ENCODE results near the gene RNASE13.
"Not testable (repeated sequence)": the region's sequence is repeated elsewhere in the genome, so short reads cannot be mapped to it uniquely, and the experiment has no call there.

Gene RNASE13

DNA sequence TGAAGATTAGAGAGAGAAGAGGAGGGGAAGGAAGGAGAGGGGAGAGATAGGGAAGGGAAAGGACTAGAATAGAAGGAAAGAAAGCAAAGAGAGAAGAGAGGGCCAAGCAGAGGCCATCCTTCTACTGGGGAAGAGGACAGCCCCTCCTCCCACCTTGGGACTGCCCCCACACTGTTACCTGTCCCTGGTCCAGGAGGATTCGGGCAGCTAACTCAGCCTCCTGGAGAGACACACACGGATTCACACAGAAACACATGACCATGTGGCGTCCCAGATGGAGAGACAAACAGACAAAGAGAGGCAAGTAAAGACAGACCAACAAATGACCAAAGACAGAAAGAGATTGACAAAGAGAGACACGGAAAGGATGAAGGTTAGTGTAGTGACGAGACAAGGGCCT is 11.9 kb downstream of the RNASE13 start:
- DNase-seq (ENCODE audit: low read depth) = no peak

DNA sequence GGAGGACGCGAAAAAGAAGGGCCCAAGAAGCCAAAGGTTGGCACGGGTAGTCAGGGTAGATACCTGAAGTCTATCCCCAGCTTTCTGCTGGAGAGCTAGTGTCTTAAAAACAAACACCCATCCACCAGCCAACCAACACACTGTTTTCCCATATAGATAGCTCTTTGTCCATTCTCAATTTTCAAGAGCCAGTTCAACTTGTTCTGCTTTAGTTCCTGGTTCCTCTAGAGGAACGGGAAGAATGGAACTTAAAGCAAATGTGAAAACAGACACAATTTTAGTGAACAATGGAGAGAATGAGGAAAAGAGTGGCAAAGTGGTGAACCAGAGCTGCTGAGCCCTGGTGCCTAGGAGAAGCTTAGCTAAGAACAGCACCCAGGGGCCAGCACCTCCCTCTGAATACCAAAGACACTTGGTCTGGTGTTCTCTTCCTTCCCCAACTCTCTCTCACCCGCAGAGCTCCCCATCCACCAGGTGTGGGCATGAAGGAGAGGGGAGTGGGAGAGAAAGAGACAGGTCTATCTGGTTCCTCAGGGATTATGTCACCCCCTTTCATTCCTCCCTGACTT is 13.5 kb downstream of the RNASE13 start:
- DNase-seq (ENCODE audit: low read depth) = no peak

DNA sequence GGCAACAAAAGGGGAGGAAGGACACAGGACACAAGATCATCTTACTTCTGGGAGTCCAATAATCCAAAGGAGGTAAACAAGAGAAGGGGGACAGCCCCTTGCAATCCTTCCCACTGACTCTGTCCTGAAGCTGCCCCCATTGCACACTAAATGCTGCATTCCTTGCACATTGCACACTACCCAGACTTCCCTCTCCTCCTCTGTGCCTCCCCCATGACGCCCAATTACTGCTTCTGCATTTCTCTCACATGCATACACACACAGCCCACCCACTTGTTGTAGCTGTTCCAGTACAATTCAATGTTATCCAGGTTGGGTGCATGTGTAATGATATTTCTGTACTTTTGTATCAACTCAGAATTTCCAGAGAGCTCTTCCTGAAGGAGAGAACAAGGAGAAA is 15.2 kb downstream of the RNASE13 start:
- no peak for DNase-seq (ENCODE audit: low read depth)

DNA sequence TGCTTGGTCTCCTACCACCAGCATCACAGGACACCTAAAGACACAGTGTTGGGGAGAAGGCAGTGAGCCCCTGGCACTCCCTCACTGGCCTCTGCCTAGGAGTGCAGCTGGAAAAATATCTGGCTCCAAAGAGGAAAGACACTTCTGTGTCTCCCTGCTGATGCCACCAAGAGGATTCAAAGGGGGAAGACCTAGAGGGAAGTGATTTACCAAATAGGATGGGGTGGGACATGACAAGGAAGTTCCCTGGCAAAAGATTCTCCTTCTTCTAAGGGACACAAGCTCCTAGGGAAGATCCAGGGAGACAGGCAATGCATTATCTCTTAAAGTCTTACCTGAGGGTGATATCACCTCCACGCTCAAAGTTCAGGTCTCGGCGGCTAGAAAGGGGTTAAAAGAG is 15.8 kb downstream of the RNASE13 start:
- no peak for DNase-seq (ENCODE audit: low read depth)

DNA sequence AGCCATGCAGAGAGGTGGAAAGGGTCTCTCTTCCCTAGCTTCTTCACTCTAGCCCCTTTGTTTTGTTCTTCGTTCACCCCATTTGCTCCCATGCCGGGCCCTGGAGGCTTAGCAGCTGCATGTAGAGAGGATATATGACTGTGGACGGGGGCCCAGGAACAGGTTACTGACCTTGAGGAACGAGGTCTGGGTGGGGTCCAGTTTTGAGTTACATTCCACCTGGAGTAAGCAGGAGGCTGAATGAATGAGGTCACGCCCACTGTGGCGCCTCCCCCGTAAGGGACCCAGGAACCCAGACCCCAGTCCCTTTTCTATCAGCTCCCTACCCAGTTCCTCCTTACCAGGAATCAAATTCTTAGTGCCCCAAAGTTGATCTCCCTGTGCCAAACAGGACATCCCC is 16.3 kb downstream of the RNASE13 start:
- no peak for DNase-seq (ENCODE audit: low read depth)

DNA sequence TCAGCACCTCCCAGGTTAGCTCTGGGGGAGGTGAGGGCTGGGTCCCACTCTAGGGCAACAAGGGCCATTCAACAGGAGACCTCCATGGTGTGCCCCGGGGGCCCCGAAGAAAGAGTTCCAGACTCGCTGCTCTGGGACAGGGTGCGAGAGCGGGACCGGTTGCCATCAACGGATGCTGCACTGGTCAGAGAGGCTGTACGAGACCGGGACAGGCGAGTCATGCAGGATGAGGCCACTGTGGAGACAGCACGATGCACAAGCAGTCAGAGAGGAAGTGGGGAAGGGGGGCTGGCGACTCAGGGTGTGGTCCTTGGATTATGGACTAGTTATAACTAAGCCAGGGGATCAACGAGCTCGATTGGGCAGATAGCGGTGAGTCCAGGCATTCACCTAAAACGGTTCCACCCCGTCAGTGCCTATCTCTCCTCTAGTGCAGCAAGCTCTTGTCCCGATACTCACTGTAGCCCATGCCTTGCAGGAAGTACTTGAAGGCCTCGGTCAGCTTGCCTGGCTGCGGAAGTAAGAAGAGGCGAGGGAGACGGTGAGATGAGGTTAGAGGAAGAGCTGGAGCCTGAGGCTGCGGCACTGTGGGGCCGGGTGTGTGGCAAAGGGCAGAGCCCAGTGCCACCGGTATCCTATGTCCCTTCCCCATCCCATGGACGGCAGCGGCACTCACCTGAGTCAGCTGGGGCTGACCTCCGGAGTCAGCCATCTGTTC is 16.9 kb downstream of the RNASE13 start:
- DNase-seq (ENCODE audit: low read depth) = no peak

DNA sequence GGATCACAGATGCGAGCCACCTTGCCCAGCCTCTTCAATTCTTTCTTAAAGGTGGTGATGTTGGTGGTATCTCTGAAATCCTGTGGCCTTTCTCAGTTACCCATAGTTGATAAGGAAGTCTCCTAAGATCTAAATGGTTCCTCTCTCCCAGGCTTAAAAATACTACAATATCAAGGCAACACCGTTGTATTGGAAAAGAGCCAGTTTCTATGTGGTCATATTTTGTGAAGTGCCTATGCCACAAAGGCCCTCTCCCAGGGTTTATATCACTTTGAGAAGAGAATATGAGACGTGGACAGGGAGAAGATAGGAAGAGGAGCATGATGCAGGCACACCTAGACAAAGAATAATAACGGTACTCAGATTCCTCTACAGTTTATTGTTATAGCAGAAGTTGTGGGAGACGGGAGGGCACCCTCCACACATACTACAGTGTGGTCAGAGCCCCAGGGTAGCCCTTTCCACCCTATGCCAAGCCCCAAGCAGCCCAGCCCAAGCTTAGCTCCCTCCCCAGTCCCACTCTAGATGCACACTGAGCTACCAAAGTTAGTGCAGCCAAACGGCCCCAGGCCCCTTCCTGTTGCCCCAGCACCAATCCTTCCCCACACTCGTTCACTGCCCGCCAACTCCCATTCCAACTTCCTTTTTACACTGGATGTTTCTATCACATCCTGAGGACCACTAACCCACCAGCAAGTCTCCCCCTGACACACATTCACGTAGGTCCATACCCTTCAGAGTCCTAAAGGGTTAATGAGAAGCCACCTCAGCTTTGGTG is 18.0 kb downstream of the RNASE13 start:
- no peak for DNase-seq (ENCODE audit: low read depth)

DNA sequence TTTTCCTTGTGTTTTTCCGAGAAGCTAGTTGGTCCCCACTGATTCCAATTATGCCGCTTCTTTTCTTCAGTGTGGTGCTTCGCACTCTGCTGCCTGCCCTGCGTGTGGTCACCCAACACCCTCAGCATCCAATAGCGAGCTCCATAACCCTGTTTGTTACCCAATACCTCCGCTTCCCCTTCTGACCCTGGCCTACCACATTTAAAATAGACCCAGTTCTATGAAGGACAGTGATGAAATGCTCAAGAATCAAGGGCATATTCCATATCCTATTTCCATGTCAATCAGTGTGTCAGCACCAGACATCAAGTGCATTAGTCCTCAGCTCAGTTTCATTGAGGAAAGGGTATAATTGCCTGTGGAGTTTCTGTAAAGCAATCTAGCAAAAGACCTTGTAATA is 19.3 kb downstream of the RNASE13 start:
- DNase-seq (ENCODE audit: low read depth) = no peak

DNA sequence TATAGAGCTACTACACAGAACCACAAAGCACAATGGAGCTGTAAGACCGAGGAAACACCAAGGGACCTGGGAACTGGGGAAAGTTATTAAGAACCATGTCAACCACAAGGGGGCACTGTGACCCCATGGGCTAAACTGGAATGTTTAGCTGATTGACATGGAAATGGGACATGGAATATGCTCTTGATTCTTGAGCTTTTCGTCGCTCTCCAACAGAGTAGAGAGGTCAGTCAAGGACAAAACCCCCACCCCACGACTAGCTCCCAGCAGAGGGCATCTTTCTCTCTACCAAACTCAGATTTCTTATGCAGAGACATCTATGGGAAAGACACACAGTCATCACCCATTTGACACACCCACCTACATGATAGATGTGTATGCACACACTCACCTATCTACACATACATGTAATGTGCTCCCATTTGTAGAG is 19.8 kb downstream of the RNASE13 start:
- DNase-seq (ENCODE audit: low read depth) = no peak

DNA sequence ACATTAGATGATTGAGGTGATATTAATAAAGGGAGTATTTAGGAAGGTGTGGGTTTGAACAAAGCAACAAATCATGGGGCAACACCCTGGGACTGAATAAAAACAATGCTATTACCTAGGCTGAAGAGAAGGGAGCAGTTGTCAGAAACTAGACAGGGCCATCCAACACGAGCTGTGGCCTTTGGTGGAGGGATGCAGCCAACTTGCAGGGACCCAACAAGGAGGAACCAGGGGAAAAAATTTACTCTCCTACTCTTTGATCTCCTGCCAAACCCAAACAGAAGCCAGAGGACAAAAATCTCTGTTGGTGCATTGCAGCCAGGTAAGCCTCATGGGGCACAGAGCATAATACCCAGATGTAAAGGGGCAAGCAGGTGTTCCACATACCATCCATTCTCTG is 23.5 kb downstream of the RNASE13 start:
- DNase-seq (ENCODE audit: low read depth) = no peak

DNA sequence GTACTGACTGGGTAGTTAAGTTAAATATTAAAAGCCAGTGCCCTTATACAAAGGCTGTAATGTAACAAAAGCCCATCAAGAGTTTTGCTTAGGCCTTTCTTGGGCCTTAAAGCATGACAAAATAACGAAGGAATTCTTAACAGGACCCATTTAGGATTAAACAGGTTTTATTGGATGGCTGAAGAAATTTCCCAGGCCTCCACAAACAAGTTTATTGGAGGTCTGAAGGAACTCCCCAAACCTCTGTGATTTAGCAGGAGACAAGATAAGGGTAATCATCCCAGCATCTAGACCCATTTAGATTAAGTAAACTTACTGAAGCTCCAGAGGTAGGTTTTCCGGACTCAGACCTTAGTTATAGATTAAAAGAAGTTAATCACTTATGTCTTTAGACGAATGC is 24.9 kb downstream of the RNASE13 start:
- DNase-seq (ENCODE audit: low read depth) = not testable (repeated sequence)

DNA sequence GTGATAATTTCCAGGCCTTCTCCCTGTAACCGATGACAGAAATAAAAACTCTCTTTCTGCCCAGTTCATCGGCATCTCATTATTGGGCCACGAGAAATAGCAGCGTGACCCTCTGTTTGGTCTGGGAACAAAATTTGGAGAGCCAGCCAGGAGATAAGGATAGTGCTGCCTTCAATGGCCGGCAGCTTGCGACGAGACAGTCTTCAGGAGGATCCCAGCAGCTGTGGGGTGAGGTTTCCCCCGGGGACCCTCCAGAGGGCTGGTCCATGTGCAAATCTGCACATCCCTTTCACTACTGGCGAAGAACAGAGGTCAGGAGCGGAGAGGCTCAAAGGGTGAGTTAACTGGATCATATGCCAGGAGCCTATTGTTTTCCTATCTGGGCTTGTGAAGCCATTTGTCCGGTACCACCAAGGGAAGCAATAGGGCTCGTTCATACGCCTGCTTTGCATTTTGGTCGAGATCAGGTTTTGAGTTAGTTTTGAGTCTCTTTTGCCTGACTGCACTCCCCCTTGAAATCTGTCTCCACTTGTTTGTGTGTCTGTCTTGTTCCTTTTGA is 30.7 kb downstream of the RNASE13 start:
- DNase-seq (ENCODE audit: low read depth) = no peak

DNA sequence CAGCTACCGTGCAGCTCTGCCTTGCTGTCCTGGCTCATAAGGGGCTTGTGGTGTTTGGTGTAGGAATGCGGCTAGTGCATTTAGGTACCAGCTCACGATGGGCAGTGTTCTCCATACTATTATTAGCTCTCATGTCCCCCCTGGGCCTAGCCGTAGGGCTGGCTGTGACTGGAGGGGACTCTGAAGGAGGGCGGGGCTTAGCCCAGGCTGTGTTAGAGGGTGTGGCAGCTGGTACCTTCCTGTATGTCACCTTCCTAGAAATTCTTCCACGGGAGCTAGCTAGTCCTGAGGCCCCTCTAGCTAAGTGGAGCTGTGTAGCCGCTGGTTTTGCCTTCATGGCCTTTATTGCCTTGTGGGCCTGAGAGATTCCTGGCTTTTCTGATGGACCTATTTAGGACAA is 33.4 kb downstream of the RNASE13 start:
- DNase-seq (ENCODE audit: low read depth) = no peak

DNA sequence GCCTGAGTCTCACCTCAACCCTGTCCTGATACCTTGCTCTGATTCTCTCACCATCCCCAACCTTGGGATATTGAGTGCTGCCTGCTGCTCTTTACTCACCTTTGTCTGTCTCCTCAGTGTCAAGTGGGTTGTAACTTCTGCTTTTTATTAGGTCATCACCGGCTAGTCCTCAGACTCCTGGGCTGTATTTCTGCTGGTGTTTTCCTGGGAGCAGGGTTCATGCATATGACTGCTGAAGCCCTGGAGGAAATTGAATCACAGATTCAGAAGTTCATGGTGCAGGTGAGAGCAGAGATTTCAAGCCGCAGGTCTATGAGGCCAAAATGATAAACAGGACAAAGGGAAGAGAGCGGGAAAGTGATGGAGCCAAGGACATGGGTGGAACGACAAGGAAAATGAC is 35.0 kb downstream of the RNASE13 start:
- DNase-seq (ENCODE audit: low read depth) = no peak

DNA sequence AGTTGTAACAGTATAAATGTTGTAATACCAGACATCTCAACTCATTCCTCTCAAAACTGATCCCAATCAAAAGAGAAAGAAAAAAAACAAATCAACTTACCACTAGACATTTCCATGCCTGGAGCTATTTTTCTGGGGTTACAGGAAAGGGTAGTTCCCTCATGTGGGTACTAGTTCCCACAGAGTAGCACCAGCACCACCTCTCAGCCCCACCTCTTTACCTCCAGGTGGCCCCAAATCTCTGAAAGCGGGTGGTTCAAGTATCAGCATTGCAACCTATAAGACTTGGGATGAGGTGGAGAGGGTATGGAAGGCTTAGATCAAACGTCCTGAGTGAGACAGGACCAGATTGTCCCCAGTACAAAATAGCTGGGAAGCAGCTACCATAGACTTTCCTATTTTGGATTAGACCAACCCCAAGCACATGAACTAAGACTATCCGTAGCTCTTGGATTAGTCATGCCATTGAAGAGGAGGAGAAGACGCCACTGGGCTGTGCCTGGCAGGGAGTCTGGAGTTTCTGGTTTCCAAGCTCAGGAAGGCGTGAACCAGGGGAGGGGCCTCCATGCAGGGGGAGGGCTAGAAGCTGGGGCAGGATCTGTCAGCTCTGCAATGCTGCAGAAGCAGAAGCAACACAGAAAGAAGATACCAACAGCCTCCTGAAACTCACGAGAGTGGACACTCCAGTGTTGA is 35.8 kb downstream of the RNASE13 start, which contains the start of gene SLC39A2:
Gene SLC39A2, plus strand, starts transcription at position 620 of the 693 bp plus-strand sequence. CDS start 154 bp downstream, outside the sequence.
- peak; percentile 60 for DNase-seq (ENCODE audit: low read depth)

DNA sequence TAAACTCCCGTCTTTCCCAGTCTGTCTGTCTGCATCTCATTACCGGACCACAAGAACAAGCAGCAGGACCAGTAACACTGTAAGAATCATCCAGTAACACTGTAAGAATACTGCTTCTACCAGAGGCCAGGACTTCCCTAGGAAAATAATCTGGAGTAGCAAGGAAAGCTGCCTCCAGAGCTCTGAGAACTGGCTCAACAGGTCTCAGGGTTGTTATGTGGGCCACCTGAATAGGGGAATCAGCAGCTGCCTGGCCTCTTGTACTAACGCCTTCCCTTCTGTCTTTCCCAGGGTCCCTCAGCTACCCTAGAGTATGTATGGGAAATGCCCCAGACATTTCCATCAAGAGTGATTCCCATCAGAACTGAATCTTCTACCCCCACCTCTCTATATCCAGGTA is 36.5 kb downstream of the RNASE13 start:
- DNase-seq (ENCODE audit: low read depth) = no peak

DNA sequence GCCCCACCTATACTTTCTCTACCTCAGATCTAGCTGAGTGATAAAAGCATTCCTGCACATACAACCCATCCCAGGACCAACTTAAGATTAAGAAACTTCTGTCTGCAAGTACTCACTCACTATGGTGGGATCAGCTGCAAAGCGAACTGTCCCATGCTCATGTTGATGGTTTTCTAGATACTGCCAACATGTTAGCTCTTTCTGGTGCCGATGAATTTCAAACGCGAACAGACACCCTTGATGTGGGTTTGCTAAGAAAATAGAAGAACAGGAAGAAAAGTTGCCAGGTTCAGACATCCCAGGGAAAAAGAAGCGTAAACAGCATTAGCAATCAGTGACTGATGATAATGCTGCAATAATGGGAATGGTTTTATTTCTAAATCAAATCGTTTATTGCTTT is 37.0 kb downstream of the RNASE13 start:
- no peak for DNase-seq (ENCODE audit: low read depth)

DNA sequence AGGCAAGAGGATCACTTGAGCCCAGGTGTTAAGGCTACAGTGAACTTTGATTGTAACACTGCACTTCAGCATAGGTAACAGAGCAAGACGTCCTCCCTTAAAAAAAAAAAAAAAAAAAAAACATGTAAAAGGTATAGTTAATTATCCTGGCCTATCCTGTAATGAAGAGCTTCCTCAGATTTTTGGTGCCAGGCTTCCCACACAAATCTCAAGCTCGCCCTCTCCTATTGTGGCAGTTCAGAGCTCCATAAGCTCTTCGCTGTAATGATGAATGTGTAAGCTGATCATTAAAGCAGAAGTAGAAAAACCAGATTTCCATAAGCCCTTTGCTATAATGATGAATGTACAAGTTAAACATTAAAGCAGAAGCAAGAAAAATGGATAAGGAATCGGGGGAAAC is 37.5 kb downstream of the RNASE13 start:
- DNase-seq (ENCODE audit: low read depth) = no peak

DNA sequence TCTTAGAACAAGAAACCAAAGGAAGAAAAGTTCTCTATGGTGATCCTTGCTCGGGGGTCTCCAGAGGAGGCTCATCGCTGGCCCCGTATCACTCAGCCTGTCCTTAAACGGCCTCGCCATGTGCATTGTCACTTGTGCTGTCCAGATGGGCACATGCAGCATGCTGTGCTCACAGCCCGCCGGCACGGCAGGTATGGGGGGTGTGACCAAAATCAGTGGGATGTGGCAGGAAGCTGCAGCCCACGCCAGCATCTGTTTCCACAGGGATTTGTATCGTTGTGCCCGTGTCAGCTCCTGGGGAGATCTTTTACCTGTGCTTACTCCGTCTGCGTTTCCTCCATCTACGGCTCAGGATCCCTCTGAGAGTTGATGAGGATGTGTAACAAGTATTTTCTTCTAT is 38.1 kb downstream of the RNASE13 start:
- DNase-seq (ENCODE audit: low read depth) = no peak

DNA sequence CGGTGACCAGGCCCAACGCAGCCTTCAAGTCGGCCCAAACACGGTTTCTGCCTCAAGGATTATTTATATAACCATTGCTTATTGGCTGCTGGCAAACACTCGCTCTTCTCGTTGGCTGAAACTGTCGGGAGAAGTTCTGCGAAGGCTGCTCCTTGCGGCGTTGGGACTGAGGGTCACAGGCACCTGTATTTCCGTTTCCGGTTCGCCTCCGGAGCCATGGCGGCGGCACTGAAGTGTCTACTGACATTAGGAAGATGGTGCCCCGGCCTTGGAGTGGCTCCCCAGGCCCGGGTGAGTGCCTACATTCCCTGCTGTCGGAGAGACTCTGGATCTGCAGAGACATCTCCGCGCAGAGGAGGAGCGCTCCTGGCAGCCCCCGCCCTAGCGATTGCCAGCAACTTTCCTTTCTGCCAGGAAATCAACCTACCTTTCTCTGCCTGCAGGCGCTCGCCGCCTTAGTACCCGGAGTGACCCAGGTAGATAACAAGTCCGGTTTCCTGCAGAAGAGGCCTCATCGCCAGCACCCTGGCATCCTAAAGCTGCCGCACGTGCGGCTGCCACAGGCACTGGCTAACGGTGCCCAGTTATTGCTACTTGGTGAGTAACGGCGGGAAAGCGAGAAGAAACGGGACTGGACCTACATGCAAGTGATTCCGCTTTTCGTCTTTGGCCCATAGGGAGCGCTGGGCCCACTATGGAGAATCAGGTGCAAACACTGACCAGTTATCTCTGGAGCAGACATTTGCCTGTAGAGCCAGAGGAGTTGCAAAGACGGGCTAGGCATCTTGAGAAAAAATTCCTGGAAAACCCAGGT is 44.6 kb downstream of the RNASE13 start, which contains the start of gene METTL17:
Gene METTL17, plus strand, starts transcription at position 194 of the 814 bp plus-strand sequence. Its CDS starts 23 bp downstream, at position 217.
- peak; percentile 94 for DNase-seq (ENCODE audit: low read depth)

DNA sequence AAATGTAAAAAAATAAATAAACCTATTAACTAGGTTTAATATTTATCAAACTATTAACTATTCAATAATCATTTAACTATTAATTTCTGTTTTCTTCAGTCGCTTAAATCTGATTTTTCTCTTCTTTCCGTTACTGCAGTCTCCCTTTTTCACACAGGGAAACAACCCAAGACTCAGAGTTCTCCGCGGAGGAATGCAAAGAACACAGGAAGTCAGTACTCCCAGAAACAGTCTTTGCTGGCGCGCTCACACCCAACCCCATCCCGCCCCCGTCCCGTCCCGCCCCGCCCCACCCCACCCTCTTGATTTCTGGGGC is 45.2 kb downstream of the RNASE13 start:
- no peak for DNase-seq (ENCODE audit: low read depth)
